DND-41 (cell line): ENCODE data around the gene ATP13A3.
"Not testable (repeated sequence)": the region's sequence is repeated elsewhere in the genome, so short reads cannot be mapped to it uniquely, and the experiment has no call there.

Experiments
- ATAC-seq: fragments of 200-7000 bp; cut with Tn5 transposase; 3 replicates; pipeline ENCODE4 v1.9.1; 2021; ENCODE audit warnings: low read depth; ENCODE audit not compliant: insufficient read depth
- DNase-seq: peaks from one replicate; pipeline ENCODE4 v3.0.0-alpha.2; 2020
- H2AFZ ChIP-seq: 2 replicates; pipeline ENCODE4 v1.6.0; 2012; ENCODE audit warnings: low read depth, low read length
- H3K27ac ChIP-seq: 2 replicates; pipeline ENCODE4 v1.5.1; 2012; ENCODE audit warnings: low read length, inconsistent platforms
- H3K27me3 ChIP-seq: fragments of 200-600 bp; sonication (generic); 2 replicates; pipeline ENCODE4 v1.6.0; 2012; ENCODE audit warnings: low read length, mild to moderate bottlenecking, inconsistent platforms; ENCODE audit not compliant: insufficient read depth, poor library complexity
- H3K36me3 ChIP-seq: 2 replicates; pipeline ENCODE4 v1.5.1; 2012; ENCODE audit warnings: low read length, inconsistent platforms; ENCODE audit not compliant: insufficient read depth
- H3K4me1 ChIP-seq: 2 replicates; pipeline ENCODE4 v1.5.1; 2012; ENCODE audit warnings: mild to moderate bottlenecking, low read length; ENCODE audit not compliant: insufficient read depth
- H3K4me2 ChIP-seq: 2 replicates; pipeline ENCODE4 v1.6.0; 2012; ENCODE audit warnings: mild to moderate bottlenecking, moderate library complexity, low read length, inconsistent platforms; ENCODE audit not compliant: insufficient read depth
- H3K4me3 ChIP-seq, 2 experiments: fragments of 200-600 bp in 1 of 2; shearing (Covaris generic) in 1 of 2; 2 replicates each; pipeline ENCODE4 v1.5.1; 2012 to 2016; ENCODE audit warnings: inconsistent platforms in 2 of 2, low read length in 2 of 2, mild to moderate bottlenecking in 2 of 2, low read depth in 1 of 2, moderate library complexity in 1 of 2
- H3K79me2 ChIP-seq: 2 replicates; pipeline ENCODE4 v1.6.0; 2012; ENCODE audit warnings: low read length, inconsistent platforms; ENCODE audit not compliant: insufficient read depth
- H3K9ac ChIP-seq: 2 replicates; pipeline ENCODE4 v1.6.0; 2012; ENCODE audit warnings: low read depth, mild to moderate bottlenecking, inconsistent platforms, low read length, moderate library complexity
- H3K9me3 ChIP-seq: 2 replicates; pipeline ENCODE4 v1.5.1; 2012; ENCODE audit warnings: low read length, moderate library complexity, mild to moderate bottlenecking, inconsistent platforms; ENCODE audit not compliant: insufficient read depth, severe bottlenecking
- H4K20me1 ChIP-seq: 2 replicates; pipeline ENCODE4 v1.6.0; 2012; ENCODE audit warnings: low read length; ENCODE audit not compliant: insufficient read depth
- CTCF ChIP-seq: IDR thresholded peaks from 2 replicates; pipeline ENCODE4 v1.5.1; 2012; ENCODE audit warnings: borderline replicate concordance, low read length, moderate library complexity, mild to moderate bottlenecking; ENCODE audit not compliant: poor library complexity, severe bottlenecking; ENCODE audit errors: extremely low read depth
- EZH2 ChIP-seq: IDR thresholded peaks from 3 replicates; pipeline ENCODE4 v1.6.1; 2012; ENCODE audit warnings: borderline replicate concordance, low read depth, mild to moderate bottlenecking, moderate library complexity, low read length, inconsistent platforms; ENCODE audit not compliant: severe bottlenecking

The ATP13A3 gene

DNA sequence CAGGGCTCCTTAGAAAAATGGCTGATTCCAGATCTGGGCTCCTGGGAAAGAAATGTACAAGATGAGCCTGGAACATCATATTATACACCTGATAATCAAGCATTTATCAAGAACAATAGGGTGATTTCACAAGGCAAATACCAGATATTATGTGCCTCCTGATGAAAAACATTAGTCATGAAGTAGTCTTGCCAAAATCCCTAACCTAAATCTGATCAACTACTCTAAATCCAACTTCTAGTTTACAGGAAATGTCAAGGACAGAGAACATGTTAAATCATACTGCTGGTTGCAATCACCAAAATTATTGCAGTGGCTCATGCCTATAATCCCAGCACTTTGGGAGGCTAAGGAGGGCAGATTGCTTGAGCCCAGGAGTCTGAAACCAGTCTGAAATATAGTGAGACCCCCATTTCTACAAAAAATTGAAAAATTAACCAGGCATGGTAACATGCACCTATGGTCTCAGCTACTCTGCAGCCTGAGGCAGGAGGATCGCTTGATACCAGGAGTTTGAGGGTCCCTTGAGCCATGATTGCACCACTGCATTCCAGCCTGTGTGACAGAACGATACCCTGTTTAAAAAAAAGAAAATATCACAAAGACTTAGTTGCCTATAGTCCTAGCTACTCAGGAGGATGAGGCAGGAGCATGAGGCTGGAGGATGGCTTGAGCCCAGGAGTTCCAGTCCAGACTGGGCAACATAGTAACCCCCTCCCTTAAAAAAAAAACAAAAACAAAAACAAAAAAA lies 34.9 kb upstream of the ATP13A3 start:
- Histone ChIP-seq H3K79me2 (no peaks in the 10 kb centered on the region), H3K27me3 (peaks cover 11% of the 10 kb centered on the region), H4K20me1 (no peaks in the 10 kb centered on the region), H3K4me1 (no peaks in the 10 kb centered on the region), H3K9ac (no peak overlapping the region), H3K36me3 (no peaks in the 10 kb centered on the region), H3K4me2 (no peak overlapping the region), H3K27ac (no peak overlapping the region), H2AFZ (no peak overlapping the region), H3K9me3 (no peaks in the 10 kb centered on the region), H3K4me3 (no peak overlapping the region)
- no peak for DNase-seq
- no peak for ATAC-seq
- TF ChIP-seq EZH2: no peak
- TF ChIP-seq CTCF: no peak

DNA sequence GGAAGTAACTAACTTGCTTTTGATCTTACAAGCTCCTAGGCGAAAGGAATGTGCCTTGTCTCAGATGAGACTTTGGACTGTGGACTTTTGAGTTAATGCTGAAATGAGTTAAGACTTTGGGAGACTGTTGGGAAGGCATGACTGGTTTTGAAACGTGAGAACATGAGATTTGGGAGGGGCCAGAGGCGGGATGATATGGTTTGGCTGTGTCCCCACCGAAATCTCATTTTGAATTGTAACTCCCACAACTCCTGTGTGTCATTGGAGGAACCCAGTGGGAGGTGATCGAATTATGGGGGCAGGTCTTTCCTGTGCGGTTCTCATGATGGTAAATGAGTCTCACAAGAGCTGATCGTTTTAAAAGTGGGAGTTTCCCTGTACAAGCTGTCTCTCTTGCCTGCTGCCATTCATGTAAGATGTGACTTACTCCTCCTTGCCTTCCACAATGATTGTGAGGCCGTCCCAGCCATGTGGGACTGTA lies 33.9 kb upstream of the ATP13A3 start:
- H3K9ac ChIP-seq, H2AFZ ChIP-seq, H3K9me3 ChIP-seq, ATAC-seq, H3K4me2 ChIP-seq, H3K27ac ChIP-seq, H3K4me3 ChIP-seq, H3K36me3 ChIP-seq, H4K20me1 ChIP-seq, DNase-seq, H3K79me2 ChIP-seq, H3K4me1 ChIP-seq: not testable (repeated sequence)
- H3K27me3 ChIP-seq: peaks cover 11% of the 10 kb centered on the region

- DNase-seq, H3K4me1 ChIP-seq, H3K4me2 ChIP-seq, H3K27ac ChIP-seq, H3K36me3 ChIP-seq, H3K4me3 ChIP-seq, ATAC-seq, H4K20me1 ChIP-seq, H3K9me3 ChIP-seq, H3K9ac ChIP-seq, H2AFZ ChIP-seq, H3K79me2 ChIP-seq: not testable (repeated sequence)
- peaks cover 11% of the 10 kb centered on the region for H3K27me3 ChIP-seq
These were observed 33.4 kb upstream of the ATP13A3 start for GRCh38 chr3:194520201-194520600.

- Histone ChIP-seq H3K27me3 (peaks cover 11% of the 10 kb centered on the region), H3K4me3 (no peak overlapping the region), H3K36me3 (no peaks in the 10 kb centered on the region), H3K4me1 (no peaks in the 10 kb centered on the region), H3K9ac (no peak overlapping the region), H2AFZ (no peak overlapping the region), H3K79me2 (no peaks in the 10 kb centered on the region), H4K20me1 (no peaks in the 10 kb centered on the region), H3K9me3 (no peaks in the 10 kb centered on the region), H3K27ac (no peak overlapping the region), H3K4me2 (no peak overlapping the region)
- no peak for TF ChIP-seq EZH2
- no peak for TF ChIP-seq CTCF
- DNase-seq (no peak), ATAC-seq (no peak)
These were observed 31.9 kb upstream of the ATP13A3 start for GRCh38 chr3:194518652-194519051.
